Retinal pigment epithelial cell (primary cell): ENCODE measurements around the gene OR9K2.
"Not testable (repeated sequence)": the region's sequence is repeated elsewhere in the genome, so short reads cannot be mapped to it uniquely, and the experiment has no call there.

Experiments used
- DNase-seq: peaks from one replicate; pipeline ENCODE4 v3.0.0-alpha.2; 2010; ENCODE audit warnings: low read depth
- H3K4me3 ChIP-seq: 2 replicates; pipeline ENCODE4 v1.5.1; 2011; ENCODE audit warnings: mild to moderate bottlenecking, low read length, control low read depth, moderate library complexity
- CTCF ChIP-seq: conservative IDR thresholded peaks from 2 replicates; pipeline ENCODE4 v1.5.1; 2011; ENCODE audit warnings: low read depth, low read length, control low read depth, inconsistent platforms

The OR9K2 gene, protein sequence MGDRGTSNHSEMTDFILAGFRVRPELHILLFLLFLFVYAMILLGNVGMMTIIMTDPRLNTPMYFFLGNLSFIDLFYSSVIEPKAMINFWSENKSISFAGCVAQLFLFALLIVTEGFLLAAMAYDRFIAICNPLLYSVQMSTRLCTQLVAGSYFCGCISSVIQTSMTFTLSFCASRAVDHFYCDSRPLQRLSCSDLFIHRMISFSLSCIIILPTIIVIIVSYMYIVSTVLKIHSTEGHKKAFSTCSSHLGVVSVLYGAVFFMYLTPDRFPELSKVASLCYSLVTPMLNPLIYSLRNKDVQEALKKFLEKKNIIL

DNA sequence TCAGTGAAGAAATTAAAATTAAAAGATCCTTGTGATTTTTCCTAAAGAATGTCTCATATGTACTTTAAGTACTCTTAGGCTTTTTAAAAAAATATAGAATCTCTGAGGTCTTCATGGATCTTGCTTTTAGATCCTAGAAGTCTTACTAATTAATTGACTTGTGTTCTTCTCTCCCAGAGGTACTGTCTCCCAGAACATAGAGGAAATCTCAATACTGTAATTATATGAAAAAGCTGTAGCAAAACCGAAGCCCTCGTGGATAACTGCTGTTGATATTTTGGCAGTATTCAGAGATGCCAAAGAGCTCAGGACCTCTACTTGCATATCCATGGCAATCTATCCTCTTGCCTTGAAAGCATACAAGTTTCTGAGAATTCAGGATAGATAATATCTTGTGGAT lies at the start of gene OR9K2:
OR9K2 (plus strand) TSS at position 301 of the 400 bp plus-strand sequence. CDS start 3,429 bp downstream, outside the sequence.
- TF ChIP-seq CTCF = no peak
- no peak for DNase-seq
- H3K4me3 ChIP-seq = no peak within 1 kb of the TSS

- TF ChIP-seq CTCF = no peak
- no peak overlapping the region for H3K4me3 ChIP-seq
Measured at GRCh38 chr12:55092579-55092978, 33.6 kb upstream of the OR9K2 start.

GRCh38 chr12:55112378-55112875 lies 13.8 kb upstream of the OR9K2 start:
- no peak overlapping the region for H3K4me3 ChIP-seq
- no peak for TF ChIP-seq CTCF
- no peak for DNase-seq

More at GRCh38 chr12:55092579-55092978, 33.6 kb upstream of the OR9K2 start:
- no peak for DNase-seq

DNA sequence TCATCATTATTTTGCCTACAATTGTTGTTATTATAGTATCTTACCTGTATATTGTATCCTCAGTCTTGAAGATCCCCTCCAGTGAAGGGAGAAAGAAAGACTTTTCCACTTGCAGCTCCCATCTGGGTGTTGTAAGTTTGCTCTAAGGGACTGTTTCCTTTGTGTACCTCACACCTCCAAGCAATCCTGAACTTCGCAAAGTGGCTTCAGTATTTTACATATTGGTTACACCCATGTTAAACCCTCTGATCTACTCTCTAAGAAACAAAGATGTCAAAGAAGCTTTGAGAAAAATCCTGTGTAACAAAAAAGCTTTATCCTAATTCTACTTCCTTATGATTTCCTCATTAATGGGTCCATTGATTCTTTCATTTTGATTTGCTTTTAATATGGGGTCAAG lies 10.1 kb upstream of the OR9K2 start:
- no peak for TF ChIP-seq CTCF
- H3K4me3 ChIP-seq = no peak overlapping the region
- DNase-seq = no peak

DNA sequence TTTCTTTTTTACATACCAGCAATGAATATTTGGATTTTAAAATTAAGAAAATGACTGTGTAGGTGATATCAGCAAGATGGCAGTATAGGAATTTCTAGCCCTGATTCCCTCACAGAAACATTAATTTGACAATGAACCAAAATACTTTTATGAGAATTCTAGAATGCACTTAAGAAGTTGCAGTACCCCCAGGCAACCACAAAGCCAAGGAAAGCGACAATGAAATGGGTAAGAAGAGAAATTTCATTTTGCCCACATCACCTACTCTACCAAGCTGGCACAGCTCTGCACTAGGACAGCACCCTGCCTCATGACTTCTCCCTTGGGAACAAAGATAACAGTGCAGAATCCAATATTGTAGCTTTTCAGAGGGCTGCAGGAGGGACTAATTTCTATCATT lies 6.6 kb downstream of the OR9K2 start:
- no peak overlapping the region for H3K4me3 ChIP-seq
- TF ChIP-seq CTCF = no peak
- no peak for DNase-seq

DNA sequence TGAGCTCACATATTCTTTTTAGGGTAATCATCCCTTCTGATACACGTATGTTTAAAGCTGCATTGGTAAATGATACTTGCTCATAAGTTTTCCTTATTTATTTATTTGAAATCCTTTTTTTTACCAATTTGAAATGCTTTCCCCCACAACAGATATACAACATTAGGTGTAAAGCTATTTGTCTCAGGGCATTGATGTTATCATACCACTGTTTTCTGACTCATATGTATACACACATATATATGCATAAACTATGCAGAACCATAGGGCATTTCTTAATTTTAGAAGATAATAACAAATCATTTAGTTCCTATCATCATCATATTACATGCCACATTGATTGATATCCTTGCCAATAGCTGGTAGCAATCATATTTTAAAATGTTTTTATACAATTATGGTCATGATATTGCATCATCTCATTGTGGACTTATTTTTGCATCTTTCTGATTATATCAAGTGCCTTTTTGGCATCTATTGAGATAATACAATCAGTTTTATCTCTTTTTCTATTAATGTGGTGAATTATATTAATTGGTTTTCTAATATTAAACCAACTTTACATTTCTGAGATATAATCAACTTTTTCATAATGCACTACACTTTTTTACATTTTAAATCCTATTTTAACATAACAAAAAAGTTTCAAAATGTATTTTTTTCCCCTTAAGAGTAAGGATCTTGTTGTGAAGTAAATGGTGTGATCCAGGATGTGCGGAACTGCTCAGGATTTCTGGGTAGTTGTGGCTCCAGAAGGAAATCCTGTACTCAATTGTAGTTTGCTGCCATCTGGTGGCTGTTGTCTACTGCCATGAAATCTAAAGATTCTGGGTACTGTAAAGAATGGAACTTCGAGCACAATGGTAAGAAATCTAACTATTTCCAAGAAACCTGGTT lies 16.7 kb downstream of the OR9K2 start:
- peak; percentile 0 for DNase-seq
- TF ChIP-seq CTCF = peak; percentile 80
- H3K4me3 ChIP-seq = no peak overlapping the region

- no peak overlapping the region for H3K4me3 ChIP-seq
- DNase-seq = no peak
- no peak for TF ChIP-seq CTCF
Measured at GRCh38 chr12:55143566-55143870, 17.3 kb downstream of the OR9K2 start.

DNA sequence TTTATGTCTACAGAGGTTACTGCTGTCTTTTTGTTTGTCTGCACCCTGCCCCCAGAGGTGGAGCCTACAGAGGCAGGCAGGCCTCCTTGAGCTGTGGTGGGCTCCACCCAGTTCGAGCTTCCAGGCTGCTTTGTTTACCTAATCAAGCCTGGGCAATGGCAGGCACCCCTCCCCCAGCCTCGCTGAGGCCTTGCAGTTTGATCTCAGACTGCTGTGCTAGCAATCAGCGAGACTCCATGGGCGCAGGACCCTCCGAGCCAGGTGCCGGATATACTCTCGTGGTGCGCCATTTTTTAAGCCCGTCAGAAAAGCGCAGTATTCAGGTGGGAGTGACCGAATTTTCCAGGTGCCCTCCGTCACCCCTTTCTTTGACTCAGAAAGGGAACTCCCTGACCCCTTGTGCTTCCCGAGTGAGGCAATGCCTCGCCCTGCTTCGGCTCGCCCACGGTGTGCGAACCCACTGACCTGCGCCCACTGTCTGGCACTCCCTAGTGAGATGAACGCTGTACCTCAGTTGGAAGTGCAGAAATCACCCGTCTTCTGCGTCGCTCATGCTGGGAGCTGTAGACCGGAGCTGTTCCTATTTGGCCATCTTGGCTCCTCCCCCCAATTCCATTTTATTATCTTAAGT lies 40.9 kb downstream of the OR9K2 start:
- not testable (repeated sequence) for H3K4me3 ChIP-seq, DNase-seq
